Right atrium auricular region (tissue), 2 donors: ENCODE data around the gene FETUB. TPM values are rescaled to one million over a fixed set of nuclear protein-coding genes. Genes with fewer than 3 reads are reported as not detected.

ENCODE experiments used
- DNase-seq: peaks from one replicate; pipeline ENCODE4 v3.0.0-alpha.2; 2019; ENCODE audit warnings: low spot score
- H3K27ac ChIP-seq, 2 donors: fragments of 200-600 bp; sonication (generic); 1 replicate in 1 of 2; 2 replicates in 1 of 2; pipeline ENCODE4 v1.5.1; 2016 to 2019
- H3K27me3 ChIP-seq, 2 donors: fragments of 200-600 bp; sonication (generic); one replicate each; pipeline versions ENCODE4 v1.5.1 to v1.6.0; 2017 to 2019
- H3K36me3 ChIP-seq: fragments of 200-600 bp; sonication (generic); one replicate; pipeline ENCODE4 v1.5.1; 2016
- H3K4me1 ChIP-seq, 2 donors: fragments of 200-600 bp; sonication (generic); one replicate each; pipeline versions ENCODE4 v1.5.1 to v1.6.0; 2017 to 2019
- H3K4me3 ChIP-seq, 2 donors: fragments of 200-600 bp; sonication (generic); 1 replicate in 1 of 2; 2 replicates in 1 of 2; pipeline ENCODE4 v1.5.1; 2017 to 2019; ENCODE audit warnings: mild to moderate bottlenecking in 1 of 2, moderate library complexity in 1 of 2
- H3K9me3 ChIP-seq, 2 donors: fragments of 200-600 bp; sonication (generic); one replicate each; pipeline ENCODE4 v1.5.1; 2019
- CTCF ChIP-seq, 2 donors: fragments of 200-600 bp; sonication (generic); IDR thresholded peaks; one replicate each; pipeline ENCODE4 v1.5.1; 2019; ENCODE audit warnings: antibody characterized with exemption in 2 of 2
- total RNA-seq, 2 donors: library from RNA; depleted of rRNA; stranded (reverse); fragments of >200 nt; gene quantifications; one replicate each; pipeline ENCODE4 v1.1.0, GENCODE V29; 2016

FETUB gene
- total RNA-seq, 2 donors from 2014 or later = not detected

- no peaks in the 10 kb centered on the region for H3K9me3 ChIP-seq
- H3K4me1 ChIP-seq = no peaks in the 10 kb centered on the region
- no peaks in the 10 kb centered on the region for H3K36me3 ChIP-seq
- no peak overlapping the region for H3K4me3 ChIP-seq
- H3K27ac ChIP-seq = no peak overlapping the region
- no peak for TF ChIP-seq CTCF (IDR thresholded peaks at IDR 0.05)
- H3K27me3 ChIP-seq = no peaks in the 10 kb centered on the region
- no peak for DNase-seq
Measured at GRCh38 chr3:186651678-186652215, 11.5 kb downstream of the FETUB start.

- H3K4me1 ChIP-seq = no peaks in the 10 kb centered on the region
- no peak for DNase-seq
- no peak overlapping the region for H3K27ac ChIP-seq
- no peaks in the 10 kb centered on the region for H3K9me3 ChIP-seq
- H3K27me3 ChIP-seq = no peaks in the 10 kb centered on the region
- H3K4me3 ChIP-seq = no peak overlapping the region
- no peaks in the 10 kb centered on the region for H3K36me3 ChIP-seq
- TF ChIP-seq CTCF (IDR thresholded peaks at IDR 0.05) = no peak
Measured at GRCh38 chr3:186653080-186653707, 13.0 kb downstream of the FETUB start.

- no peak overlapping the region for H3K4me3 ChIP-seq
- no peak overlapping the region for H3K27ac ChIP-seq
- TF ChIP-seq CTCF (IDR thresholded peaks at IDR 0.05) = no peak
- no peaks in the 10 kb centered on the region for H3K9me3 ChIP-seq
- no peaks in the 10 kb centered on the region for H3K4me1 ChIP-seq
- no peaks in the 10 kb centered on the region for H3K36me3 ChIP-seq
- H3K27me3 ChIP-seq = no peaks in the 10 kb centered on the region
- no peak for DNase-seq
Measured at GRCh38 chr3:186653984-186654383, 13.8 kb downstream of the FETUB start.

DNA sequence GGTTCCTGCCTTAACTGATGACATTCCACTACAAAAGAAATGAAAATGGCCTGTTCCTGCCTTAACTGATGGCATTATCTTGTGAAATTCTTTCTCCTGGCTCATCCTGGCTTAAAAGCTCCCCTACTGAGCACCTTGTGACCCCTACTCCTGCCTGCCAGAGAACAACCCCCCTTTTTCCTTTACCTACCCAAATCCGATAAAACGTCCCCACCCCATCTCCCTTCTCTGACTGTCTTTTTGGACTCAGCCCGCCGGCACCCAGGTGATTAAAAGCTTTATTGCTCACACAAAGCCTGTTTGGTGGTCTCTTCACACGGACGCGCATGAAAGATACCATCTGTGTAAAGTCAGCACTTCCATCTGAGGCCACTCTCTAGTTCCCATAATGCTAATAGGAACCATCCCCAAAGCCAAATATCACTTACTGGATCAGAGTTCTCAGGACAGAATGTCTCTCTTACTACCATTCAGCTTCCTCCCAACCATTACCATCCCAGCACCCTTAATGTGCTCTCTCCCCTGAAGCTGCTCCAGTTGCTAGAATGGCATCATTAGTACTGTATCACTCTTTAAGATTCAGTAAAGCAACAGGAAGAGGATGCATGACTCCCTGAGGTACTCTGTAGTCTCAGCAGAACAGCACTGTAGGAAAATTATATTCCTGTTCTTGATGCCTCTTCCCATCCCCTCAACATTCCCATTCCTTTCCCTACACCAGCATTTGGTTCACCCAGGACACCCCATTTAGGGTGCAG, 23.3 kb downstream of the FETUB start:
- Histone ChIP-seq H3K27ac (no peak overlapping the region), H3K4me1 (no peaks in the 10 kb centered on the region), H3K36me3 (no peaks in the 10 kb centered on the region), H3K4me3 (no peak overlapping the region), H3K9me3 (no peaks in the 10 kb centered on the region), H3K27me3 (no peaks in the 10 kb centered on the region)
- TF ChIP-seq CTCF (IDR thresholded peaks at IDR 0.05) = no peak
- no peak for DNase-seq

DNA sequence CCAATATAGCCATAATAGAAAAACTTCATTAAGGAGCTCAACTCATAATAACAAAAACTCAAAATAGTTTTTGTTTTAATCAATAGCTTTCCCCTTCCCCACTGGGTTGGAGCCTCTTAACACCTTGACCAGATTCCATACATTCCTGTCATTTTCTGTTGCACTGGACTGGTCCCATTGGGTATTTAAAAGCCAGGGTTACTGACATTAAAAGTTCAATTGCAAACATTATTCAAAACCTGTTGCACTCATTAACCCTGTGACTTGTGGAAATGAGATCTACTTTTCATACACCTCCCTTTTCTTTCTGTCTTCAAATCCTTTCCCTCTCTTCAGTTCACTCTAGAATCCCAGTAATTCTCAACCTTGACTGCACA, 23.9 kb downstream of the FETUB start:
- no peak for TF ChIP-seq CTCF (IDR thresholded peaks at IDR 0.05)
- no peak overlapping the region for H3K27ac ChIP-seq
- no peak overlapping the region for H3K4me3 ChIP-seq
- no peaks in the 10 kb centered on the region for H3K9me3 ChIP-seq
- H3K27me3 ChIP-seq = no peaks in the 10 kb centered on the region
- H3K36me3 ChIP-seq = no peaks in the 10 kb centered on the region
- H3K4me1 ChIP-seq = no peaks in the 10 kb centered on the region
- DNase-seq = no peak
